Measurements from ENCODE around the gene SVIL.
"Not testable (repeated sequence)": the region's sequence is repeated elsewhere in the genome, so short reads cannot be mapped to it uniquely, and the experiment has no call there.

The SVIL gene

DNA sequence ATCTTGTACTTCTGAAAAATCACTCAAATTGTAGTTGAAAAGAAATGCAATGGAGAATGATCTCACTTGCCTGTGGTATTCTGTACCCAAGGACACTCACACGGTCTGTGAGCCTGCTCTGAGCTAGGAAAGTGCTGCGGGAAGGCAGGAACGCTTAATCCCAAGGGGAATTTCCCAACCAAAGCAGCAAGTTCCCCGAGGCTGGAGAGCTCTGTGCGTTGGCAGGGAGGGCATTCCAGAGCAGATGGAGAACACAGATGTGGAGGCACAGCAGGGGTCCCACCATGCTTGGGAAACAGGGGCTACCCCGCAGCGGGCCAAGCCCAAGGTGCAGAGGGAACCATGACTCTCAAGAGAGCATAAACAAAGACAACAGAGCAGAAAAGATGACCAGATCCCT, 13.6 kb downstream of the SVIL start:
- DNase-seq: no peak

DNA sequence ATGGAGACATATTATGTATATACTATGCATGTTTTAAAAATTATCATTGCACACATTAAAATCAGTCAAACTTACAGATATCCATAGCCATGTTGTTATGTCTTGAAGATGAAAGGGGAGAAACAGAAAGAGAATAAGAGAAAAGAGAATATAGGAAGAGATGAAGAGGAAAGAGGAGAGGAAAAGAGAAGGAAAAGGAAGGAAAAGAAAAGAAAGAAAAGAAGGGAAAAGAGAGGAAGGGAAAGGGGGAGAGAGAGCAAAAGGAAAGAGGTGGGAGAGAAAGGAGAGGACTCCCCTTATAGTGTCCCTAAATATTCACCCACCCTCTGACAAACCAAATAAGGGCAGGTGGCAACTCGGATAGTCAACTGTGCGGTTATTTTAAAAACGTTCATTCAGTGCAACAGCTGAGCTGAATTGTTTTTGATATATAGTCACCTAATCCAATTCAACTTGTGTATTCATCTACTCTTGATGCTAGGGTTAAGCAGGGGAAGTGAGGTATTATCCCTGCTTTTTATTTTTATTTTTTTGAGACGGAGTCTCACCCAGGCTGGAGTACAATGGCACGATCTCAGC, 14.6 kb downstream of the SVIL start:
- DNase-seq: no peak

DNA sequence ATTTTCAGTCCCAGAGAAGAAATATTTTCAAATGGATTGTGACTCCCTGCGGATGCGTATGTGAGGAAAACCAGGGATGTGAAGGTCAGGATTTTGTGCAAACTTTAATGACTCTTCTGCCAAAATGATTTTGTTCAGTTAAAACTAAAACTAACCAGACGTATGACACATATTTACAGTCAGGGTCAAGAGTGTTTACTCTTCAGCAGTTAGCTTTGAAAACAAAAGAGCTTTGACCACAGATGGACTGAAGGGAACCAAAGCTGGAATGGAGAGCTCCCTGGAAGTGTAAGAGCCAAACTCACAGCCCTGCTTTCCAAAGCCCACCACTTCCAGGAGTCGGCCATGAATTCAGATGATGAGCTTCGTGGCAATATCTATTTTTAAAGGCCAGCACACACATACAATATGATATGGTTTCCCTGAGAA, 15.5 kb downstream of the SVIL start:
- DNase-seq: no peak

DNA sequence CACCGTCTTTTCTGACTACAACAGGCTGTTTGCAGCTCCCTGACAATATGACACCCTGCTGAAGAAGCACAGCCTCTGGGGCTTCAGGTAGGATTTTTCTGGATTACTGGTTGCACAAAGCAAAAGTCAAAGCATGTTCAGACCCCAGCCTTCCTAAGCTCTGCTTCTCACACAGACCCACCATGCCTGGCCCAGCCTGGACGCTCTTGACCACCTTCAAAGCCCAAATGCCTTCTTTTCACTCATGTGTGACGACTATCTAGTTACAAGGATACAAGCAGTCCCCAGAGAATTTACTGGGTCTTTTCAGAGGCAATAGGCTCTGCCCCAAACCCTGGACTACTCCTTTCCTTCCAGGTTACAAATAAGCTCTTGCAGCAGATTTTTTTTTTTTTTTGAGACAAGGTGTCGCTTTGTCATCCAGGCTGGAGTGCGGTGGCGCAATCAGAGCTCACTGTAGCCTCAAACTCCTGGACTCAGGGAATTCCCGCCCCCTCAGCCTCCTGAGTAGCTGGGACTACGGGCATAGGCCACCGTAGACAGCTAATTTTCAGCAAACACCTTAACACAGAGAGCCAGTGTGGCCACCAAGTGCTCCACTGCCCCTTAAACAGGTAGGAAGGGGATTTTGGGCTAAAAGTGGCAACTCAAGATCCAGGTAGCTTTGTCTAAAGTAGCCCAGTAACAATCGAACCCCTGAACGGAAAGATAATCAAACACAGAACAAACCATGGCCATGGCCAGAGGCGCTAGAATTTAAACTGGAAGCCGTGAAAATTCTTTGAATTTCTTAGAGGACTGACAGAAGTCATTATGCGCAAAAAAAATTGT, 16.2 kb downstream of the SVIL start:
- no peak for DNase-seq

DNA sequence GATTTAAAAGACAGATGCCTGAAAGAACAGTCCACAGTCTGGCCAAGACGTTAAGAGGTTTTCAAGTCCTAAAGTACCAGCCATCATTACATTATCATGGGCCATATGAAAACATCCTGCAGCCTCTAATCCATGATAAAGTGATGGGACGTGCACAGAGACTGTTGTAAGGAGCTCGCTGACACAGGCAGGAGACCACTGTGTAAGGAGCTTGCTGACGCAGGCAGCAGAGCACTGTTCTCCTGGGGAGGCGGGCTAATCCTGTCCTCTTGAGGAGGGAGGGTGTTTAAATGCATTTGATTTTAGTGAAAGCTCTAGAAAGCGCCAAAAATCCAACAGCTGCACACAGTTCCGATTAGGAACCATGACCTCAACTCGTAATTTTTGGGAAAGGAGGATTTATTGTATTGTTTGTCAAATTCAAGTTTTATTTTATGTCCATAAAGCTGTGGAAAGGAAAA, 16.9 kb downstream of the SVIL start:
- DNase-seq: no peak

DNA sequence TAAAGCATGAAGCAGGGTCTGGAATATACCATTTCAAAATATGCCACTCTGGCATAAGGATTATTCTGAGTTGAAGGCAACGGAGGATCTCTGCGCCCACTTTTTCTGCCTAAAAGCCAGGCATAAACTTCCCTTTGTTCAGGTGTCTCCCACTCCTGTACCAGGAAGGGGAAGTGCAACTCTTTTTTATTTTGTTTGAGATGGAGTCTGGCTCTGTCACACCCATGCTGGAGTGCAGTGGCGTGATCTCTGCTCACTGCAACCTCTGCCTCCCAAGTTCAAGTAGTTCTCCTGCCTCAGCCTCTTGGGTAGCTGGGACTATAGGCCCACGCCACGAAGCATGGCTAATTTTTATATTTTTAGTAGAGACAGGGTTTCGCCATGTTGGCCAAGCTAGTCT, 18.2 kb downstream of the SVIL start:
- no peak for DNase-seq

DNA sequence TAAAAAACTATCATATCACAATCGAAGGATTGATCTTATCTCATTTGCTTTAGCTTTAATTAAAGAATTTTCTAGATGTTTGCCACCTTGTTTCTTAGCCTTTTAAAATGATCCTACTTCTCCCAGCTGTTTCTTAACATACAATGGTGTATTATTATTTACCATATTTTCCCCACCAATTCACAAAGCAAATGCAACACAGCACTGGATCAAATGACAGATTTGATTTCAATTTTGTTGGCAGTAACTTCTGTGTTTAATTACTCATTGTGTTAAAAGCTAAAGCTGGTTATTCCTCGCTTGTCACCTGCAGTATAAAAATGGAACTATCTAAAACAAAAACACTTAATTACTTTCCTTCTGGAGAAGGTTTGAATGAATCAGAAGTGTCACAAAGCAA, 19.6 kb downstream of the SVIL start:
- no peak for DNase-seq

DNA sequence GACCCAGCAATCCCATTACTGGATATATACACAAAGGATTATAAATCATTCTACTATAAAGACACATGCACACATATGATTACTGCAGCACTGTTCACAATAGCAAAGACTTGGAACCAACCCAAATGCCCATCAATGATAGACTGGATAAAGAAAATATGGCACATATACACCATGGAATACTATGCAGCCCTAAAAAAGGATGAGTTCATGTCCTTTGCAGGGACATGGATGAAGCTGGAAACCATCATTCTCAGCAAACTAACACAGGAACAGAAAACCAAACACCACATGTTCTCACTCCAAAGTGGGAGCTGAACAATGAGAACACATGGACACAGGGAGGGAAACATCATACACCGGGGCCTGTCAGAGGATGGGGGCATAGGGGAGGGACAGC, 20.5 kb downstream of the SVIL start:
- DNase-seq: not testable (repeated sequence)

DNA sequence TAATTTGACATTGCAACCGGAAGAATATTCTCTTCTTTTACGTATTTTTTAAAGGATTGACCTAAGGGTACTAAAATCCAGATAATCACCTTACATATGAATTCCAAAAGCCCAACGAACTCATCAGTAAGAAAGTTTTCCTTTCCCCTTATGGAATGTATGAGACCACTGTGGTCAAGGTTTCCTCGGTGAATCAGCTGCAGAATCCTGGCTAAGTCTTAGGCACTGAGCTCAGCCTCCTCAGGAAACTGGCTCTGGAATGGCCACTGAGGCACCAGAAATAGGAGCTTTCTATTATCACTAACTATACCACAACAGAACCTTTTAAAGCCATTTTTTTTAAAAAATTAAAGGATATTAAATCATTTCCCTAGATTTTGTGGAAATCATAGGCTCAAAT, 21.0 kb downstream of the SVIL start:
- no peak for DNase-seq

DNA sequence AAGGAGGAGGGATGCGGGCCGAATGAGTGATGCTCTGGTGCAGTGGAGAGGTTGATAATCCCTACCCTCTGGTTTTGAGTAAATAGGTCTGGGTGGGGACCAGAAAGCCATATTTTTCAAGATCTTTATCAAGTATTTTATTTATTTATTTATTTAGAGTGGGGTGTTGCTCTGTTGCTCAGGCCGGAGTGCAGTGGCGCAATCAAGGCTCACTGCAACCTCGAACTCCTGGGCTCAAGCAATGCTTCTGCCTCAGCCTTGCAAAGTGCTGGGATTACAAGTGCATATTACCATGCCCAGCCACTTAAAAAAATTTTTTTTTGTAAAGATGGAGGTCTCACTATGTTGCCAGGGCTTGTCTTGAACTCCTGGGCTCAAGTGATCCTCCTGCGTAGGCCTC, 21.6 kb downstream of the SVIL start:
- DNase-seq: no peak

DNA sequence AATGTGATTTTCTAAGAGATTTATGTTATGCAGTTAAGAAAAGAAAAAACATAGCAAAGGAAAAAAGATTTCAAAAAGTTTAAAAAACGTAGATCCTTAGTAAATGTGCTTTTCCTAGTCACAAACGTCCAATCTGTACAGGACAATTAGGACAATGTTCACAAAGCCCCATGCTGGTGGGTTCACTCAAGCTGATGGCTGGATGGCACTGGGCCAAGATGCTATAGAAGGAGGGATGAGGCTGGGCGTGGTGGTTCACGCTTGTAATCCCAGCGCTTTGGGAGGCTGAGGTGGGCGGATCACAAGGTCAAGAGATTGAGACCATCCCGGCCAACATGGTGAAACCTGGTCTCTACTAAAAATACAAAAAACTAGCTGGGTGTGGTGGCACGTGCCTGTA, 22.1 kb downstream of the SVIL start:
- no peak for DNase-seq

DNA sequence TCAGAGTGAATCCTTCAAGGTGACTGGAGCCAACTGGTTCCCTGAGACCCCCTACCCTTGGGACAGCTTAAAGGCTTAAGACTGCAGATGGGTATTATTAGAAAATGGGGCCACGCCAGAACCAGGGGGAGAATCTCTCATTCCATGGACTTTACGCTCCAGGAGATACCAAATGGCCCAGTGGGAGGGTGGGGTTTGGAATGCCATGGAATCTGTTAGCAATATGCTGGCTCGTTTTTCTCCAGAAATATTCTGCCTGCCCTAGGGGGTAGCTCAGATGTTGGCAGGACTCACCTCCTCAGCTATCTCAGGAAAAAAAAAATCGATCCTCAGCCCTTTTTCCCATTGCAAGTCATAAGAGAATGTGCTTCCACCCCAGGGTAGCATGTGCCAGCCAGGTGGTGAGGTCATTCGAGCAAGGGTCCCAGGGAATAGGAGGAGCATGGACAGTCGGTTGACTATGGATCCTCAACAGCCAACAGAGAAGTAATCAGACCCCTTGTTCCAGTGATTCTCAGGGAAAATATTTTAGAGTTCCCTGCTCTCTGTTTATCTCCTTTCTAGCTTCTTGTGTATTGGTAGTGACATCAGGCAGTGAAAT, 22.9 kb downstream of the SVIL start:
- no peak for DNase-seq

DNA sequence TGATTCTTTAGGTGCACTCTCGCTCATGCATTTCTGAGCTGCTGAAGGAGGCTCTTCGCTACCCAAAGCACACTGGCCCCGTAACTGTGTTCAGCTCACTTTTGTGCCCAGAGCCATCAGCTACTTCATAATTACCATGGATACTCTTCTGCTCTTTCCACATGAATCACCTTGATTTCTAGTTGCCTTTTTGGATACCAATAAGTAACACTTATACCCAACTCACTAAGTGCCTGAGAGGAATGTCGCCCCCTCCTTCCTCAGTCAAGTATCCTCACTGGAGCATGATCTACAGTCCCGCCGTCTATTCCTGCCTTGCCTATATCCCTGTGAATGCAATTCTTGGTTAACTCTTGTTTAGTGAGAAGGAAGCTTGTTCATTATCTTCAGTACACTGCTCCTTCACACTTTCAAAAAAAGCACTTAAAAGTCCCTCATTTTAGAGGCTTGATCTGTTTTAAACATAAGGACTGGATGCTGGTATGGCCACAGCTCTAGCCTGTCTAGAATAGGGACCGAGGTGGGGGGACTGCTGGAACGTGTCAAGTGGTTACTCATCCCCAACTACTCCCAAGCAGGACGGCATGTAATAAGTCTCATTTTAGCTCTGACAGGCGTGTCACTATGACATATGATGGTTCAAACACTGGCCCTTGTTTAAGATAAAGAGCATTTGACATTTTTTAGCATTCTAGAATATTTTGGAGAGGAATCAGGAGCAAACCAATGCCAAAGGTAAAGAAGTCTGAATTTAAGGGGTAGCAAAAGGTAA, 23.7 kb downstream of the SVIL start:
- DNase-seq: no peak

DNA sequence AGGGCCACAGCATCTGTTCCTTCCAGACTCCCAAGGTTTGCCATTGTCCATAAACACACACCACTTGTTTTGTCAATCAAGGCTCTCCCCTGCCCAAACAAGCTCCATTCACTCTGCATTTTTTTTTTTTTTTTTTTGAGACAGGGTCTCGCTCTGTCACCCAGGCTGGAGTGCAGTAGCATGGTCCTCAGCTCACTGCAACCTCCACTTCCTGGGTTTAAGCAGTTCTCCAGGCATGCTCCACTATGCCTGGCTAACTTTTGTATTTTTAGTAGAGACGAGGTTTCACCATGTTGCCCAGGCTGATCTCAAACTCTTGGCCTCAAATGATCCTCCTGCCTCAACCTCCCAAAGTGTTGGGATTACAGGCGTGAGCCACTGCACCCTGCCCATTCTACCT, 24.4 kb downstream of the SVIL start:
- DNase-seq: not testable (repeated sequence)

DNA sequence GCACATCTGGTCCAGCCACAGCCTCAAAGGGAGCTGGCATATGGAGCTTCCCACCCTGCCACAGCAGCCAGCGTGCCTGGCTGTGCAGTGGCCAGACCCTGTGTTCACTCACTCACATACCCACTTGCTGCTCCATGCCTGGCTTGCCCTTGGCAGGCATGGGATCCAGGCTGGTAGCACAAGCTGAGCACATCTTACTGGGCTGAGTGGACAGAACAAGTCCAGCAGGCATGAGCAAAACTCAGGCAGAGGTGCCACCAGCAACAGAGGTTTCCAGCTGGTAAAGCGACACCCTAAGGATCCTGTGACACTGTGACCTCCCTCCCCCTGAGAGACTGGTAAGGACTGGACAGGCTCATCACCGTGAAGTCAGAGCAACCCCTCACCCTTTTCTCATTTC, 25.1 kb downstream of the SVIL start:
- DNase-seq: no peak

DNA sequence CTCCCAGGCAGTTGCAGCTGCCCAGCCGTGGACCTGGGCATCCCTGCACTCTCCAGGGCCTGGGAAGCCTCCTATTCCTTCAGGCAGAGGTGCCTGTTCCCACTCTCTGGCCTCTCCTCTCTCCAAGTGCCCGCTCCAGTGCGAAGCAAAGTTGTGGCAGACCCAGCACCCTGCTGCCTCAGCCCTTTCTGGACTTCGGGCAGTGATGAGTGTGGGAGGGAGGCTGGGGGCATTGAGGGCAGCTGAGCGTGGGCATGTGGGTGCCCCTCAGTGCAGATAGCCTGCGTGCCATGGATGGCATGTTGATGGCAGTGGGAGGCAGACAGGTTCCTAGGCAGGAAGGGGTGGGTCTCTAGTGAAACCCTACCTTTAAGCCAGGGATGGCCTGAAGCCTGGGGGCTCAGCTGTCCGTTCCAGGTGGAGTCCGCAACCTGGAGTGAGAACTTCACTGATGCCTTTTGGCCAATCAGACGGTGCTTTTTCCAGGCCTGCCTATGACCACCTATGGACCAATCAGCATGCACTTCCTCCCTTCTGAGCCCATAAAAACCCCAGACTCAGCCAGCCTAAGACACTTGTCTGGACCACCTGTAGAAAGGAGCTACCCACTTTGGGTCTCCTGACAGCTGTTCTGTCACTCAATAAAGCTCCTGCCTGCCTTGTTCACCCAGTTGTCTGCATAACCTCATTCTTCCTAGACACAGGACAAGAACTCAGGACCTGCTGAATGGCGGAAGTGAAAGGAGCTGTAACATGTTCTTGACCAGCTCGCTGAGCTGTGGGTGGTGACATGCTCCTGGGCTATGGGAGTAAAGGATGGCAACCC, 26.1 kb downstream of the SVIL start:
- DNase-seq: no peak

DNA sequence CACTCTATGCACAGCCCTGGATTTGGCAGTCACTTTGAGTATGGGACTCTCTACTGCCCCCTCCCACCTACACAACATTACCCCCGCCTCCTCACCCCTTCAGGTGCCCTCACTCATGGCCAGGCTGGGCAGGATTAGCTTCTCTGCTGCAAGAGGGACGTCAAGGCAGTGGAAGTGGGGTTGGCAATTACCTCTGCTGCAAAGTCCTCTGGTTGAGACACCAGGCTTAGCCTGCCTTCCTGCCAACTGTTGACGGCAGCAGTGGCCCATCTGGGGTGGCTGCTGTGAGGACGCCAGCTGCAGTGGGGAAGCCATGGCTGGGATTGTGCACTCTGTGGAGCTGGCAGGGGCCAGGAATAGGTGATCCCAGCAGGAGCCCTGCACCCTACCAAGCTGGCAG, 26.7 kb downstream of the SVIL start:
- DNase-seq: no peak

DNA sequence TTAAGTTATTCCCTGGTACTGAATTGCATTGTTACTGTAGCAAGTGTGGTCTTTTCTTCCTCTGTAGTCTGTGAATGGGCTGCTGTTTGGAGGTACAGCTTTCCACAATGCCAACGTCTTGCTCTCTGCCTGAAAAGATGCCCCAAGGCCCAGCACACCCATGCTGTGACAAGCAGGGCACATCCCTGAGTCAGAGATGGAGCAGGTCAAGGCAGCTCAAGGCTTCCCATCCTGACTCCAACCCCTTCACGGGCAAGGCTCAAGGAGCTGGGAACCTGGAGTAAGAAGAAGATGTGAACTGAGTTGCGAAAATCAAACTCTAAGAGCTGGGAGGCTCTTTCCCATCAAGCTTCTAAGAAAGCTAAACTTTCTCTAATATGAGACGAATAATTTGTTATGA, 27.2 kb downstream of the SVIL start:
- no peak for DNase-seq

DNA sequence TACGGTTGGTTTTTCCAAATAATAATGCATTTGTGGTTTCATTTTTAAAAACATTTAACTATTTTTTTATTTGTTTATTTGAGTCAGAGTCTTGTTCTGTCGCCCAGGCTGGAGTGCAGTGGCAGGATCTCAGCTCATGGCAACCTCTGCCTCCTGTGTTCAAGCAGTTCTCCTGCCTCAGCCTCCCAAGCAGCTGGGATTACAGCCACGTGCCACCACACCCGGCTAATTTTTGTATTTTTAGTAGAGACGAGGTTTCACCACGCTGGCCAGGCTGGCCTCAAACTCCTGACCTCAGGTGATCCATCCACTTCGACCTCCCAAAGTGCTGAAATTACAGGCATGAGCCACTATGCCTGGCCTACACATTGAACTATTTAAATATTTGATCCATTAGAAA, 28.1 kb downstream of the SVIL start:
- DNase-seq: not testable (repeated sequence)

DNA sequence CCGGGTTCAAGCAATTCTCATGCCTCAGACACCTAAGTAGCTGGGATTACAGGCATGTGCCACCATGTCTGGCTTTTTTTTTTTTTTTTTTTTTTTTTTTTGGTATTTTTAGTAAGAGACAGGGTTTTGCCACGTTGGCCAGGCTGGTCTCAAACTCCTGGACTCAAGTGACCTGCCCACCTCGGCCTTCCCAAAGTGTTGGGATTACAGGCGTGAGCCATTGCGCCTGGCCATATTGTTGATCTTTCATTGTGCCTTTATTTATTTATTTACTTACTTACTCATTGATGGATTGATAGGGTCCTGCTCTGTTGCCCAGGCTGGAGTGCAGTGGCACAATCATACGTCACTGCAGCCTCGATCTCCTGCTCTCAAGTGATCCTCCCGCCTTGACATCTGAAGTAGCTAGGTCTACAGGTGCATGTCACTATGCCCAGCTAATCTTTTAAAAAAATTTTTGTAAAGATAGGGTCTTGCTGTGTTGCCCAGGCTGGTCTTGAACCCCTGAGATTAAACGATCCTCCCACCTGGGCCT, 30.4 kb downstream of the SVIL start:
- DNase-seq: no peak

DNA sequence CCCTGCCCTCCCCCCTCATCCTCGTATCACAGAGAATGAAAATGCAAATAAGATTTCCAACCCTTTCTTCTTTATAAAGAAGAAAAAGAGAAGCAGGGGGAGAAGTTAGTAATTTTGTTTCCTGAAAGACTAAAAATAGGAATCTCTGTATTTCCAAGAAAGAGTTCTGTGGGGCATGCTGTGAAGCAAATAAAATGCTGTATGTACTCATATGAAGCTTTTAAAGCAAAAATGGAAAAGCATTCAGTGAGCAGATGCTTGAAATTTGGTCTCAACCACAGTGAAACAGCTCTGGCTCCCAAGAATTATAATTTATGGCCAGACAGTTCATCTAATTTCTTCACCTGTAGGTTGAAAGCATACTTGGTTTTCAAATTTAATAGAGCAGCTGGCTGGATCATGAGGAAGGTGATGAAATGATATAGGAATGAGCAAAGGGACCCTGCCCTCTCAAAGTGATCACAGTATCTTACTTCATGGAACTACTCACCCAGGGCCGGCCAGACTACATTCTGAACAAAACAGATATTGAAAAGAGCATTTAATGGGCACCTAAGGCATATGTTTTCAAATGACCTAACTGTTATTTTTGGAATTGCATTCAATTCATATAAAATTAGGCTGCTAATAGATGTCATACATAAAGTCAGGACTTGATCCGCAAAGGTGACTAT, 31.4 kb downstream of the SVIL start:
- no peak for DNase-seq

DNA sequence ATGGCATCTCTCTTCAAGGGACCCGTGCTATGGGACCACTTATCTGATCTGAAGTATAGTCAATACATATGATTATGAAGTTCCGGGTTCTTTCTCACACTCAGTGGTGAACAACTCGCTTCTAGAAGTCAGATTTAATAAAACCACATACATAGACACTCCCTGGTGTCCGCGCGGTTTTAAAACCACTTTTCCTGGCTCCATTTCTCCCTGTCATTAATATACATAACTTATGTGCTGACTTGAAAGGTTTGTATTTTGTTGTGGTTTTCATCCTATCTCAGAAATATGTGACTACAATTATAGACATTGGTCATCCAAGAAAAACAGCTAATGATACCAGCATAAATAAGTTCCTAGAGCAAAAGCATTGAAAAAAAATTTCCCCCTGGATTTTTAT, 34.0 kb downstream of the SVIL start:
- no peak for DNase-seq
